NCI-H2196 (cell line): ENCODE data around the gene WDR86.

Source experiments
- DNase-seq: peaks from one replicate; lab custom pipeline; 2025; ENCODE audit not compliant: unreplicated experiment; lab: John Stamatoyannopoulos, UW

The WDR86 gene

DNA sequence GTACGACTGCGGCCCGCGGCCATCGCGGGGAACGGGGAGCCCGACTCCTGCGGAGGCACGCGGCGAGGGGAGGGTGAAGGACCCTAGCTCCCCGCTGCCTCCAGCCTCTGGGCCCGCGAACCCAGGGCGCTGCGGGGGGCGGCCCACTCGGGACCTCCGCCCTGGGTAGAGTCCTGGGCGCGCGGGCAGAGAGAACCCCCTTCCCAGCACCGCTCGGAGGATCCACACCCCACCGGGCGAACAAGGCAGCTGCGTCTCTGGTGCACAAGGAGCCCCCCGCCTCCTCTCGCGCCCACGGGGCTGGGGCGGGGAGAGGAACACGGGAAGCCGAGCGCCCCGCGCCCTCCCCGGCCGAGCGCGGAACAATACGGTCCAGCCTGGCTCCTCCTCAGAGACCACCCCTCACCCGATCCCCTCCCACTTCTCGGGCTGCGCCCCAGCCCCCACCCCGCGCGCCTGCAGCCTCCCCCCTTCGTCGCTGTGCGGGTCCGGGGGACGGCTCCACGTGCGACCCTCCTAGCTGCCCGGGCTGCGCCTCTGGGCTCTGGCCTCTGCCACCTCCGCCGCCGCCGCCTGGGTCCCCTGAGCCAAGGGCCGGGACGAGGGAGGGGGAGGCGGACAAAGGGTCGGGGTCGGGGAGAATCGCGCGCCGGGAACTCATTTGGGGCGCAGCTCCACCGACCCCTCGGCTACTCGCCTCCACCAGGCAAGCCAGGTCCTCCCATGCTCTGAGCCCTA lies at the start of gene WDR86:
Gene WDR86, minus strand, starts transcription at position 372 of the 738 bp plus-strand sequence. CDS start 449 bp downstream, outside the sequence.
- DNase-seq = no peak

DNA sequence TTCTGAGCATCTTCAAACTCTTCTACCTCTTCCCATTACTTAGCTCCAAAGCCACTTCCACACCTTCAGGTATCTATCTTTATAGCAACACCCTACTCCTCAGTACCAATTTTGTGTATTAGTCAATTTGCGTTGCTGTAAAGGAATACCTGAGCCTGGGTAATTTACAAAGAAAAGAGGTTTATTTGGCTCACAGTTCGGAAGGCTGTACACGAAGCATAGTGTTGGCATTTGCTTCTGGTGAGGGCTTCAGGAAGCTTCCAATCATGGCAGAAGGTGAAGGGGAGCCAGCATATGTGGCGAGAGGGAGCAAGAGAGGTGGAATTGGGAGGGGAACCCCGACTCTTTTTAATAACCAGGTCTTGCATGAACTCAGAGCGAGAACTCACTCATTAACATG lies 47.7 kb upstream of the WDR86 start:
- DNase-seq = no peak

DNA sequence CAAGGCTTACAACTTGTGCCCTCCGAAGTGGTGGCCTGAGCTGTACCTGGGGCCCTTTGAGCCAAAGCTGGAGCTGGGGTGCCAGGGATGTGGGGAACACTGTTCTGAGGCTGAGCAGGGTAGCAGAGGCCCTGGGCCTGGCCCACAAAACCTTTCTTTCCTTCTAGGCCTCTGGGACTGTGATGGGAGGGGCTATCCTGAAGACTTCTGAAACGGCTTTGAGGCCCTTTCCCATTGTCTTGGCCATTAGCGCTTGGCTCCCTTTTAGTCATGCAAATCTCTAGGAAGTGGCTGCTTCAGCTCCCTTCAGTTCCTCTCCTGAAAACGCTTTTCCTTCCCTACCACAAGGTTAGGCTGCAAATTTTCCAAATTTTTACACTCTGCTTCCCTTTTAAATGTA lies 46.9 kb upstream of the WDR86 start:
- DNase-seq = no peak

- DNase-seq = no peak
These were observed 46.4 kb upstream of the WDR86 start for GRCh38 chr7:151456276-151456675.

DNA sequence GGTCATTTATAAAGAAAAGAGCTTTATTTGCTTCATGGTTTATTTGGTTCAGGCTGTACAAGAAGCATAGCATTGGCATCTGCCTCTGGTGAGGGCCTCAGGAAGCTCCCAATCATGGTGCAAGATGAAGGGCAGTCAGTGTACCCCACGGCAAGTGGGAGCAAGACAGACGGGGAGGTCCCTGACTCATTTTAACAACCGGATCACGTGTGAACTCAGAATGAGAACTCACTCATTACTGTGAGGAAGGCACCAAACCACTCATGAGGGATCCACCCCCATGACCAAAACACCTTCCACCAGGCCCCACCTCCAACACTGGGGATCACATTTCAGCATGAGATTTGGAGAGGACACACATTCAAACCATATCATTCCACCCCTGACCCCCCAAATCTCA lies 45.9 kb upstream of the WDR86 start:
- DNase-seq = no peak

GRCh38 chr7:151454932-151455530 lies 45.2 kb upstream of the WDR86 start:
- DNase-seq = no peak

- no peak for DNase-seq
These were observed 44.5 kb upstream of the WDR86 start for GRCh38 chr7:151454305-151454704.

GRCh38 chr7:151453326-151453791 lies 43.5 kb upstream of the WDR86 start:
- no peak for DNase-seq

DNA sequence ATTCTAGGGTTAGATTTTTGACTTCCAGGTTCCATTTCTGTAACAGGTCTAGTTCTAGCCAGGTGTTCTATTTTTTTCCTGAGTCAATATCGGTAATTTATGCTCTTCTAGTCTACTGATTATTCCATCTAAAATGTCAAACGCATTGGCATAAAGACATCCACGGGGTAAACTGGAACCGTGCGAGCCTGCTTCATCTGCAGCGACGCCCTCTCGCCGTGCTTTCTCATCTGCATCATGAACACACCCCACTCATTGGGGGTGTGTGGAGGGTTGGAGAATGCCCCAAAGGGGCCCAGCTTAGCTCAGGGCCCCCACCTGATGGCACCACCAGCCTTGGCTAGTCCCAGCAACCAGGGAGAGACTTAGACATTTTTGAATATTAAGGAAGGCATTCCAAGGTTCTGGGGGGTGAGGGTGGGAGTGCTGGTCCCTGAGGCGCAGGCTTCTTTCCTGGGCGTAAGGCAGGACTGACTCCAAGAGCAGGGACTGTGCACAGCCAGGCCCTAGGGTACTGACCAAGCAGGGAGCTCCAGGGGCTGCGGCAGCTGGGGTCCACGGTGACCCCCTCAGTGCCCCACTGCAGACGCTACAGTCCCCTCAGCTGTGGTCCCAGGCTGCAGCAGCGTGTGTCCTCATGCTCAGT lies 43.0 kb upstream of the WDR86 start:
- DNase-seq = no peak

DNA sequence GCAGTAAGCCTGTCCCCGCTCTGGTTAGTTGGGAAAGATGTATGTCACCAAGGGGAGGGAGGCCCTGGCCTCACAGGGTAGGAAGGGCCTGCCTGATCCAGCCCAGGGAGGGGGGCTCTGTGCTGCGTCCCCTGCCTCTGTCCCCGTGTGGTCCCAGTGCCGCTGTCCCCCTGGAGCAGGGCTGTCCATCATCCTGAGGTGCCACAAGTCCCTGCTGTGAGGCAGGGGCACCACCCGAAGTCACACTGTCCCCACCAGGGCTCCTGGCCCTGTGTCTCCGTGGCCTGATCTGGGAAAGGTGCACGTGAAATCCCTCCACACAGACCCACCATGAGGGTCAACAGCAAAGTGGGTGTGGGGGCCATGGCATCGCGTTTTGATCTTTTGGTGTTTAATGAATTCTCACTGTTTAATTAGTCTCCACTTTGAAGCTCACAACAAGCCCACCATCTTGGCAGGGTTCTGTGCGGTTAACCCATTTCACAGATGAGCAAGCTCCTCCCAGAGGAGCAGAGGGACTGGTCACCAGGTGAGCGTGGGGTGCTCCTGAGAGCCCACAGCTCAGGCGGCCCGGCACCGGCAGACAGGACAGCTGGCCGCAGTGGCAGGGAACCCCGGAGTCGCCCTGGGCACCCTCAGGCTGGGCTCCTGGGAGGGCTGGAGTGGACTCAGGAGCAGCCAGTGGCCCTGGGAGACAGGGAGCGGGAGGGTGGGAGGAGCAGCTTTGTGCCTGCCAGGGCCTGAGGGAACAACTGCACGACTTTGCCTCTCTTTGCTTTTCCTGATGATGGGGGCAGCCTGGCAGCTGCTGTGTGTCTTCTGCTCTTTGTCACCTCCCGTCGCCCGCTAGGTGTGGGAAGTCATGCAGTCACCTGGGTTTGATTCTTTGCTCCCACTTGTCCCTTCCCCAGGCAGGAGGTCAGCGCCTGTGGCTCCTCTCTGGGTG lies 42.1 kb upstream of the WDR86 start:
- no peak for DNase-seq

DNA sequence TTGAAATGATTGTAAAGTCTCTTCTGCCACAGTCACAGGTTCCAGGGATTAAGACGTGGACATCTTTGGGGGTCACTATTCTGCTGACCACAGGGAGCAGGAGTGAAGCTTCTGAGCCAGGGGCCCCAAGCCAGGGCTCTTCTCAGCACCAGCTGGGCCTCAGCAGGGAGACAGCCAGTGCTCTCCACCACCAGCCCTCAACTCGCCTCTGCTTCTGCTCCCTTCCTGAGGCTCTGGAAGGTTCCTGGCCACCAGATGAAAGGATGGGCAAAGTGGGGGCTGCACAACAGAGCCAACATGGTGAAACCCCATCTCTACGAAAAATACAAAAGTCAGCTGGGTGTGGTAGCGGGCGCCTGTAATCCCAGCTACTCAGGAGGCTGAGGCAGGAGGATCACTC lies 41.3 kb upstream of the WDR86 start:
- DNase-seq = no peak

- DNase-seq = no peak
These were observed 40.2 kb upstream of the WDR86 start for GRCh38 chr7:151449990-151450389.

GRCh38 chr7:151448261-151449252 lies 38.7 kb upstream of the WDR86 start:
- DNase-seq = no peak

- no peak for DNase-seq
These were observed 38.0 kb upstream of the WDR86 start for GRCh38 chr7:151447901-151448260.

- DNase-seq = no peak
These were observed 37.5 kb upstream of the WDR86 start for GRCh38 chr7:151447312-151447711.

DNA sequence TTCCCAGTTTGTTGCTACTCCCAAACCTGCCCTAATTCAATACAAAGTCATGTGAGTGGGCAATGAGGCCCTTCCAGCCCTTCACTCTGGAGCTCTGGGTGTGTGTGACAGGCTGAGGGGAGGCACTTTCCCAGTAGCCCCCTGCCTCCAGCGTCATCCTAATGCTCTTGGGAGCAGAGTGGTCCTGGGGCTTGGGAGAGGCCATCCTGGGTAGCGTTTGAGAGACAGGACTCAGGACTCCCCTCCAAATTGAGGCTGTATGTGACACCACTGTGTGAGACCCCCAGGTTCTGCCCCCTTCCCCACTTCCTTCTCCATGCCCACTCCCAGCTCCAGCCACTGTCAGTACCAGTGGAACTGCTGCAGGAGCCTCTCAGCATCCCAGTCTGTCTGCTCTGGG lies 36.6 kb upstream of the WDR86 start:
- DNase-seq = no peak

DNA sequence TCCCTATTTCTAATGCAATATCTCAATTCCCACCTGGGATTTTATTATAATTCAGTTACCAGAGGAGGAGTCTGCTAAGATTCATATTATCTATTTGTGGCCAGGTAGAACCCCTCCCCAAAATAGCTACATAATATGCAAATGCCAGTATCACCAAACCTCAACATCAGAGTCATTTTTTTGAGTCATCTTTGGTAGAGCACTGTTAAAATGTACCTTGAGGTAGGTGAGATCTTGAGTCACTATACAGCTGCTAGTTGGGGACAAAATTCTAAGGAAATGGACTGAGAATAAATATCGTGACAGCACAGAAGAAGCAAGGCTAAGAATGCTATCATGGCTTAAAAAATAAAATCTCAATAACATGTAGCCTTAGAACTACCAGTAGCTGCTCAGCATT lies 34.8 kb upstream of the WDR86 start:
- DNase-seq = no peak

DNA sequence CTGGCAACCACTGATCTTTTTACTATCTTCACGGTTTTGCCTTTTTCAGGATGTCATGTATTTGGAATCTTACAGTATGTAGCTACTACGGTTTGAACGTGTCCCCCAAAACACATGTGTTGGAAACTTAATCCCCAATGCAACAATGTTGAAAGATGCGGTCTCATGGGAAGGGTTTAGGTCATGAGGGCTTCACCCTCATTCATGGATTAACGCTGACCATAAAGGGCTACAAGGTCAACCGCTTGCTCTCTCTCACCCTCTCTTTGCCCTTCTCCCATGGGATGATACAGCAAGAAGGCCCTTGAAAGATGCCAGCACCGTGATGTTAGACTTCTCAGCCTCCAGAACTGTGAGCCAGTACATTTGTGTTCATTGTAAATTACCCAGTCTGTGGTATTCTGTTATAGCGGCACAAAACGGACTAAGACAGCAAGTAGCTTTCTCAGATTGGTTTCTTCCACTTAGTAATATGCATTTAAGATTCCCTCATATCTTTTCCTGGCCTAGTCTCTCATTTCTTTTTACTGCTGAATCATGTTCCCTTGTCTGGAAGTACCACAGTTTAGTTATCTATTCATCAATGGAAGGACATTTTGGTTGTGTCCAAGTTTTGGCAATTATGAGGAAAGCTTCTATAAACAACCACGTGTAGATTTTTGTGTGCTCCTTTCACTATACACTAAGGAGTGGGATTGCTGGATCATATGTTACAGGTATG lies 33.1 kb upstream of the WDR86 start:
- DNase-seq = no peak

GRCh38 chr7:151440799-151441445 lies 31.1 kb upstream of the WDR86 start:
- no peak for DNase-seq
